Liver (tissue), 2 donors: Measurements from ENCODE around the gene TMEM161A.

Experiments
- TAF1 ChIP-seq: conservative IDR thresholded peaks from 2 replicates; pipeline ENCODE4 v1.6.1; 2016; ENCODE audit warnings: antibody characterized with exemption, mild to moderate bottlenecking
- YY1 ChIP-seq: IDR thresholded peaks from 2 replicates; pipeline ENCODE4 v1.6.1; 2016; ENCODE audit warnings: antibody characterized with exemption, mild to moderate bottlenecking
- donor health status: healthy.

DNA sequence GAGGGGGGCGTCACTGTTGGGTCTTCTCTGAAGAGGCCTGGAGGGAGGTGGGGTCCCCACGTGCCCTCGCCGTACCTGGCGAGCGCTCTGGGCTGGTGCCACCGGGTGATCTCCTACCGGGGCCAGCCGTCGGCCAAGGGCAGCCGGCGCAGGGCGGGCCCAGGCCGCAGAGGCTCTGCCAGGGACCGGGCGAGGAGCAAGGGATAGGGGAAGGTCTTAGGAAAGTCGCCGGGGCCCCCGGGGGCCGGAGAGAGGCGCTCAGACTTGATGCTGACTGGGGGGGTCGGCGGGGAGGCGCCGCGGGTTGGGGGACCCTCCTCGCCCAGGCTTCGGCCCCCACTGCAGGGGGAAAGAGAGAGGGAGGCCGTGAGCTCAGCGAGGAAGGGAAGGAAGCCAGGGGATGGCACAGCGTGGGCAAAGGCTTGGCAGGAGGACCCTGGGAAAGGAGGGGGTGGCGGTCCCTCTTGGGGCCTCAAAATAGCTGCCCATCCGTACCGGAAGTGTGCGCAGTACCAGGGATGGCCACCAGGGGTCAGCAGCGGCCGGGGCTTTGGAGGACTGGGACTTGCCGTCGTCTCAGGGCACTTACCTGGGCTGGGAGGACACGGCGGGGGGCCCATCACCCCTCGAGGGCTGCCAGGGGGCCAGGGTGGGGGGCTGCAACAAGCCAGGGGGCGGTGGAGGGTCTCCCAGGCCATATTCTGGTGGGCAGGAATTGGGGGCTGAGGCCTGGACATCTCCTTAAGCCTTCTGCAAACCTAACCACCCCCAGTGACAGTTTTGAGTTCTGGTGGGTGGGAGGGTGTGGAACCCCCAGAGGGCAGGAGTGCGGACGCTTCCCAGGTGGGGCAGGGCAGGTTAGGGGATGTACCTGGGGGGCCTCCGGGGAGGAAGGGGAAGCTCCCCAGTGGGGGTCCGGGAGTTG is 7.7 kb upstream of the TMEM161A start:
- no peak for TF ChIP-seq TAF1
- TF ChIP-seq YY1: no peak
